HG03060 (cell line): ENCODE results near the gene GPR107.

Experiments
- ATAC-seq: cut with Tn5 transposase; IDR thresholded peaks from one replicate; pipeline ENCODE4 v1.9.1; 2021; ENCODE audit warnings: low read depth, moderate number of reproducible peaks; ENCODE audit not compliant: unreplicated experiment

GPR107 gene

GRCh38 chr9:130053109-130053503 is 600 bp upstream of the GPR107 start:
- no peak for ATAC-seq

DNA sequence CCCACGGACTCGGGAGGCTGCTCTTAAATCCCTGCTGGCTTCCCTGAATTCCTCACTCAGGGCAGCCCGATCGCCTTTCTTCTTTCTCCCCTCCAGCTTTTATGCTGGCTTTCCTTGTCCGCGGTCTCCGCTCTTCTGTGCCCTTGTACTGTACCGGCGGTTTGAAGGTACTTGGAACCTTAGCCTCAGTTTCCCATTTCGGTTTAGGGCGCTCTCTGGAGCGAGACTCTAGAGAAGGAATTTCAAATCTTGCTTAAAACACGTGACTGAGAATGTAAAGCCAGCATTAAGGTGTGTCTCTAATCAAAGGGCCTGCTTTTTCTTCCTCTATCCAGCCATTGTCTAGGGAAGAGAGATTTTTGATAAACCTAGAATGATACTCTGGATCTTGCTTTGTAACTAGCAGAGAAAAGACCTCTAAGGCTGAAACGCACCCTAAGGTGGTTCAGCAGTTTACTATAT is 650 bp downstream of the GPR107 start:
- no peak for ATAC-seq

GRCh38 chr9:130054820-130055219 is 1.1 kb downstream of the GPR107 start:
- no peak for ATAC-seq

DNA sequence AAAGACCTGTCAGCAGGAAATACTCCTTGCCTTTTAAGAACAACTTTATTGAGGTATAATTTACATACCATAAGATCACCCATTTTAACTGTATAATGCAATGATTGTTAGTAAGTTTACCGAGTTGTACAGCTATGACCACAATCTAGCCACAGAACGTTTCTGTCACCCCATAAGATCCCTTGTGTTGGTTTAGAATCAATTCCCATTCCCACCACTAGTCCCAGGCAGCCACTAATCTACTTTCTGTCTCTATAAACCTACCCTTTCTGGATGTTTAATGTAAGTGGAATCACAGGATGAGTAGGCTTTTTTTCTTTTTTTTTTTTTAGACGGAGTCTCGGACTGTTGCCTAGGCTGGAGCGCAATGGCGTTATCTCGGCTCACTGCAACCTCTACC is 4.4 kb downstream of the GPR107 start:
- ATAC-seq = no peak

GRCh38 chr9:130058887-130059286 is 5.2 kb downstream of the GPR107 start:
- no peak for ATAC-seq

- no peak for ATAC-seq
Observed at GRCh38 chr9:130060296-130060695, 6.6 kb downstream of the GPR107 start.

- ATAC-seq = no peak
Observed at GRCh38 chr9:130062750-130063149, 9.0 kb downstream of the GPR107 start.

DNA sequence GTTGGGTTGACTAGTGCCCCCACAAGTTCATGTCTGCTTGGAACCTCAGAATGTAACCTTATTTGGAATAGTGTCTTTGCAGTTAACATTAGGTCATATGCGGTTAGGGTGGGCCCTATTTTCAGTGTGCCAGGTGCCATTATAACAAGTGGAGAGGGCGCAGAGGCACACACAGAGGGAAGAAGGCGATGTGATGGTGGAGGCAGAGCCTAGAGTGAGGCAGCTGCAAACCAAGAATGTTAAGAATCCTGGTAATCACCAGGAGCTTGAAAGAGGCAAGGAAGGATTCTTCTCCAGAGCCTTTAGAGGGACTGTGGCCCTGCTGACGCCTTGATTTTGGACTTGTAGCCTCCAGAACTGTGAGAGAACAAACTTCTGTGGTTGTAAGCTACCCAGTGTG is 10.9 kb downstream of the GPR107 start:
- ATAC-seq = no peak

DNA sequence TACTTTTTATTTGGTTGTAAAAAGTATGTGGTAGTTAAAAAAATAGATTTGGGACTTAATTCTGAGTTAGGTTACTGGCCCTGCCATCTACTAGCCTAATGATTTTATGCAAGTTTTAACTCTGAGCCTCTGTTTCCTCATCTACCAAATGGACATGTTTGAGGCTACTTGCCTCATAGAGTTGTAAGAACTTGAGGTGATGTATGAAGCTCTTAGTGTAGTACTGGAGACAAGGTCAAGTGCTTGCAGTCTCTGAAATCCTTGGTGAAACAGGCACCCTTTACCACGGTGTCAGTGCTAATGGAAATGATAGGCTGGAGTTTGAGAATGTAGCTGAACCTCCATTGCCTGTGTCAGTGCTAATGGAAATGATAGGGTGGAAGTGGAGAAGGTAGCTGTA is 15.3 kb downstream of the GPR107 start:
- ATAC-seq = no peak

- ATAC-seq = no peak
Observed at GRCh38 chr9:130072515-130073235, 19.0 kb downstream of the GPR107 start.

DNA sequence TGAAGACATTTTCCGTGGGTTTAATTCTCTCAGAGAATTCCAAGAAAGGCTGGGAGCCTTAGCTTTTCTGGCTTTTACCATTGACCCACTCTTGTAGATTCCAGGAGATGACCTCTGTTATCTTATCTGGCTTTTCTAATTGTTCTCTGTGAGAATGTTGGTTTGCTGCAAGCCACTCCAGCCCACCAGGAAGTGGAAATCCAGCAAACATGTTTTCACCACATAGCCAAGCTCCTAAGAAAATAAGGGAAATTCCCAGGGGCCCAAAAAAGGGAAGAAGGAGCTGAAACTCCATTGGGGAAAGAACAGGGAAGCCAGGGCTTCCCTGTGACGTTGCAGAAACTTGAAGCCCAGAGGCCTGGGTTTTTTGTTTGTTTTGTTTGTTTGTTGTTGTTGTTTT is 19.7 kb downstream of the GPR107 start:
- ATAC-seq = no peak

- ATAC-seq = no peak
Observed at GRCh38 chr9:130078547-130078946, 24.8 kb downstream of the GPR107 start.

DNA sequence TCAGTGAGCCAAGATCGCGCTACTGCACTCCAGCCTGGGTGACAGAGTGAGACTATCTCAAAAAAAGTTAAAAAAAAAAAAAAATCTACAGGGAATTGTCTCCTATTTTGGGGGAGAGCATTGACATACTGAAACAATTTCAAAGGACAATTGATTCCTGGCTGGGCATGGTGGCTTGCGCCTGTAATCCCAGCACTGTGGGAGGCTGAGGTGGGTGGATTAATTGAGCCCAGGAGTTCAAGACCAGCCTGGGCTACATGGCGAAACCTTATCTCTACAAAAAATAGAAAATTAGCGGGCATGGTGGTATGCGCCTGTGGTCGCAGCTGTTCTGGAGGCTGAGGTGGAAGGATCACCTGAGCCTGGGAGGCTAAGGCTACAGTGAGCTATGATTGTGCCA is 30.6 kb downstream of the GPR107 start:
- no peak for ATAC-seq

- no peak for ATAC-seq
Observed at GRCh38 chr9:130088051-130088450, 34.3 kb downstream of the GPR107 start.

- no peak for ATAC-seq
Observed at GRCh38 chr9:130089141-130089540, 35.4 kb downstream of the GPR107 start.

- ATAC-seq = no peak
Observed at GRCh38 chr9:130090915-130091314, 37.2 kb downstream of the GPR107 start.

DNA sequence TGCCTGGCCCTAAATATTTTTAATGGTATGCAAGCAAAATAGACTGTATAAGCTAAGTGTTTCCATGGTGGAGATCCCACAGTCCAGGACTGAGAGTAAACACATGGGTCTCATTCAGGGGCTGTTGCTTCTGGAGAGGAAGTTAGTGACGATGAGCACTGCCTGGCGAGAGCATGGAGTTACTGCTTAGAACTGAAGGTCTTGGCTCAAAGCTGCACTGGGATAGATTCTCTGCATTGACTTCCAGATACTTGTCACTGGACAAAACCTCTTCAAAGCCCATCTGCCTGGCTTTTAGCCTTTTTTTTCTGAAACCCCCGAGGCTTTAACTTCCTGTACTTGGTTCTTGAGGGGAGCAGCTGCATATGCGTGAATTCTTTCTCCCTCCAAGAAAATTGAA is 39.2 kb downstream of the GPR107 start:
- ATAC-seq = no peak

DNA sequence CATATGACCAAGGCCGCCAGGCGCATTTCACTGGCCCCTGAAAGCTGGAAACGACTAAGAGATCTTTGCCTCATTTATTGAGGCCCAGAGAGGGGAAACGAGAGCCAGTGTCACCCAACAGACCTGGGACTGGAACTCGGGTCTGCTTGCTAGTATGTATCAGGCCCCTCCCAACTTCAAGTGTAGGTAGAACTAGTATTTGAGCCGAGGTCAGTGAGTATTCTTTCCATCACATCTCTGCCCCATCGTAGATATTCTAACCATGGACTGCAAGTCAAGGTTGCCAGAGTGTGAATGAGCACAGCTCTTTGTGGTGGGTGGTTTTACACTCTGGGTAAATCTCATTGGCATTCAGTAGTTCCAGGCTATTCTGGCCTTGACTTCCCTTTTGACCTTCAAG is 42.2 kb downstream of the GPR107 start:
- ATAC-seq = no peak

DNA sequence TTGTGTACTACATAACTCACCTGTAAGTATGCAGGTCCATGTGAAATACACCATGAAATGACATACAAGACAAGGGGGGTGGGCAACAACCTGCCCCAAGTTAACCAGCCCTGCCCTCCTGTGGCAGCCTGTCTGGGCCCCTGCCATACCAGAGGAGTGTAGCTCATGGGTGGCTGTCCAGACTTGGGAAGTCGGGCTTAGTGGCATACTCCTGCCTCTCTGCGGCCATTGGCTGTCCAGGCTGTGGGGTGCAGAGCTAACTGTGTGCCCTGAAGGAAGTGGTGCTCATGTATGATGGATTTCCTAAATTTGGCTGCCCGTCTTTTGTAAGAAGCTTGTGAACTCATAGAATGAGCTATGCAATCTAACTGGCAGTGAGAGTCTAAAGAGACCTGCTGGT is 47.0 kb downstream of the GPR107 start:
- ATAC-seq = no peak

DNA sequence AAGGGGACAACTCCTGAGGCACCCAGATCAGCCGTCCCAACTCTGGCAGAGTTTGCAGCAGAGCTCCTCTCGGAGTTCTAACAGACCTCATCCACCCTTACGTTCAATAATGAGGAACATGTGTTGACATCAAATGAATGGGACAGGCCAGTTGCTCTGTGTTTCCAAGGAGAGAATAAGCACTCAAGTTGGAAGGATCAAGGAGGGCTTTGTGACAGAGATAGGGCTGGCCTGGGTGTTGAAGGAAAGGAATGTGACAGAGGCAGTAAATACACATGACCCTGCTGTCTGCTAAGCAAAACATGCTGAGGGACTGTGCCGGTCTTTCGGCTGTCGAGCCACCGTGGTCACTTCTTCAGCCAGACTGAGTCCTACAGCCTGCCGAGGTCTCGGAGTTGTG is 48.2 kb downstream of the GPR107 start:
- ATAC-seq = no peak

GRCh38 chr9:130104491-130105193 is 50.9 kb downstream of the GPR107 start:
- no peak for ATAC-seq

- no peak for ATAC-seq
Observed at GRCh38 chr9:130106860-130107233, 53.1 kb downstream of the GPR107 start.
